GM06990 (cell line): Measurements from ENCODE around the gene OBP2B.
"Not testable (repeated sequence)": the region's sequence is repeated elsewhere in the genome, so short reads cannot be mapped to it uniquely, and the experiment has no call there.

Experiments used
- DNase-seq: peaks from one replicate; pipeline ENCODE4 v3.0.0-alpha.2; 2011; ENCODE audit not compliant: insufficient read length; ENCODE audit errors: extremely low read depth
- H3K27me3 ChIP-seq: replicated peaks from 2 replicates; pipeline ENCODE4 v1.6.0; 2011; ENCODE audit warnings: low read length; ENCODE audit not compliant: control insufficient read depth, insufficient read depth
- H3K36me3 ChIP-seq: 2 replicates; pipeline ENCODE4 v1.5.1; 2011; ENCODE audit warnings: low read length; ENCODE audit not compliant: control insufficient read depth, insufficient read depth
- H3K4me3 ChIP-seq: replicated peaks from 2 replicates; pipeline ENCODE4 v1.5.1; 2011; ENCODE audit warnings: low read depth, mild to moderate bottlenecking, control low read depth, low read length
- TF ChIP-seq, protein P1 (sequence below): IDR thresholded peaks from 2 replicates; pipeline ENCODE4 v1.5.1; 2011; ENCODE audit warnings: low read length, control low read depth, mild to moderate bottlenecking, inconsistent platforms; ENCODE audit not compliant: insufficient read depth, poor library complexity, severe bottlenecking

OBP2B gene

GRCh38 chr9:133235549-133236222 lies 26.6 kb upstream of the OBP2B start:
- DNase-seq = no peak
- Histone ChIP-seq H3K36me3 (no peaks in the 10 kb centered on the region), H3K4me3 (no peak overlapping the region), H3K27me3 (no peaks in the 10 kb centered on the region)
- TF ChIP-seq, protein P1, sequence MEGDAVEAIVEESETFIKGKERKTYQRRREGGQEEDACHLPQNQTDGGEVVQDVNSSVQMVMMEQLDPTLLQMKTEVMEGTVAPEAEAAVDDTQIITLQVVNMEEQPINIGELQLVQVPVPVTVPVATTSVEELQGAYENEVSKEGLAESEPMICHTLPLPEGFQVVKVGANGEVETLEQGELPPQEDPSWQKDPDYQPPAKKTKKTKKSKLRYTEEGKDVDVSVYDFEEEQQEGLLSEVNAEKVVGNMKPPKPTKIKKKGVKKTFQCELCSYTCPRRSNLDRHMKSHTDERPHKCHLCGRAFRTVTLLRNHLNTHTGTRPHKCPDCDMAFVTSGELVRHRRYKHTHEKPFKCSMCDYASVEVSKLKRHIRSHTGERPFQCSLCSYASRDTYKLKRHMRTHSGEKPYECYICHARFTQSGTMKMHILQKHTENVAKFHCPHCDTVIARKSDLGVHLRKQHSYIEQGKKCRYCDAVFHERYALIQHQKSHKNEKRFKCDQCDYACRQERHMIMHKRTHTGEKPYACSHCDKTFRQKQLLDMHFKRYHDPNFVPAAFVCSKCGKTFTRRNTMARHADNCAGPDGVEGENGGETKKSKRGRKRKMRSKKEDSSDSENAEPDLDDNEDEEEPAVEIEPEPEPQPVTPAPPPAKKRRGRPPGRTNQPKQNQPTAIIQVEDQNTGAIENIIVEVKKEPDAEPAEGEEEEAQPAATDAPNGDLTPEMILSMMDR = no peak

- no peaks in the 10 kb centered on the region for H3K27me3 ChIP-seq
- no peak for DNase-seq
- TF ChIP-seq, protein P1 = no peak
- H3K36me3 ChIP-seq = no peaks in the 10 kb centered on the region
- no peak overlapping the region for H3K4me3 ChIP-seq
Observed at GRCh38 chr9:133234577-133235322, 25.7 kb upstream of the OBP2B start.

DNA sequence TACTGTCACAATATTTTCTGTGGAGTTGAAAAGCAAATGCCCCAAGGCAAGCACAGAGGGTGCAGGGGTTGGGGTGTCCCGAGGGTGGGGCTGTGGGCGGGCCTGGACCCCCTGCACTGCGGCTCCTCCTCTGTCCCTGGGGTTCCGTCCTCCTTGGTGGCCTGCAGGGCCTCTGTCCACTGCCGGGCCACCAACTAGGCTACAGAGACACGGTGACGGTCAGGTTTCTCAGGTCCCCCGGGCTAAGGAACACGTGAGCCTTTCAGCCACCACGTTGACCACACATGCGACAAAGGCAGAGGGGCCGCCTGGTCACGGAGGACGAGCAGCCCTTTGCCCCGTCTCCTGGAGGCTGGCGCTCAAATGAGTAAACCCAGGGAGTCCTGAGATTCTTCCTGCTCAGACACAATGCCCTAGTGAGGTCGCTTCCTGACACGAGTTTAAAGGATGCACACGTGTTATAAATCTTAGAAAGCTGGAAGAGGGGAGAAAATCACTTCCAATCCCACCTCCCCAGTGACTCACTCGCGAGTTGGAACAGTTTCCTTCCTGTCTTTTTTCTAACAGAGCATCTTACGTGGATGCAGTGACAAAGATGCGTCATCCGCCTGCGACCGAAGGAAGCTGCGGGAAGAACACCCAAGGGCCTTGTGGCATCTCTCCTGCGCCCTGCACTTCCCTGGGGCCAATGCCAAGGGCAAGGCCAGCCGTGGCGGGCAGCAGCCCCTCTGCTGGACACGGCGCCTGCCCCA lies 24.8 kb upstream of the OBP2B start:
- H3K27me3 ChIP-seq = no peaks in the 10 kb centered on the region
- TF ChIP-seq, protein P1 = no peak
- no peak overlapping the region for H3K4me3 ChIP-seq
- no peaks in the 10 kb centered on the region for H3K36me3 ChIP-seq
- no peak for DNase-seq

DNA sequence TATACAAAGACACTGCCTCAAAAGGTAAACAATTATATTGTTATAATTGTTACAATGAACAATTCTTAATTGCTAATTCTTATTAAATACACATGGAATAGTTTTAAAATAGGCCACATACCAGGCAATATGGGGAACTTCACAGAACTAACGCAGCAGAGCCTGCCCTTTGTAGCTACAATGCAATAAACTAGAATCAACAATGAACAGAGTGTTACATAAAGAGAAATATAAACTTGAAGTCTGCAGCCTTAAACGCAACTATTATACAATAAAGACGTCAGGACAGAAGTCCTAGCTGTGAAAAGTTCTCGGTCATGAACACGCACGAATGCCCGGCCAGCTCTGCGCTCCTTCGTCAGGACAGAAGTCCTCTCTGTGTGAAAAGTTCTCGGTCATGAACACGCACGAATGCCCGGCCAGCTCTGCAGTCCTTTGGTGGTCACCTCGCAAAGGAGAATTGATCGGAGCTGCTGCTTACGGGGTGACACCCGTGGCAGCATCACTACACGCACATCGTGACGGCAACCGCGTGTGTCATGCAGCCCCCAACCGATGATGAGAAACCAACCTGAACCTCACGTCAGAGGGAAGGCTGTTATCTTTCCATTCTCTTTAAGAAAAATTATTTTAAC lies 23.0 kb upstream of the OBP2B start:
- not testable (repeated sequence) for H3K4me3 ChIP-seq, DNase-seq, H3K36me3 ChIP-seq, H3K27me3 ChIP-seq

DNA sequence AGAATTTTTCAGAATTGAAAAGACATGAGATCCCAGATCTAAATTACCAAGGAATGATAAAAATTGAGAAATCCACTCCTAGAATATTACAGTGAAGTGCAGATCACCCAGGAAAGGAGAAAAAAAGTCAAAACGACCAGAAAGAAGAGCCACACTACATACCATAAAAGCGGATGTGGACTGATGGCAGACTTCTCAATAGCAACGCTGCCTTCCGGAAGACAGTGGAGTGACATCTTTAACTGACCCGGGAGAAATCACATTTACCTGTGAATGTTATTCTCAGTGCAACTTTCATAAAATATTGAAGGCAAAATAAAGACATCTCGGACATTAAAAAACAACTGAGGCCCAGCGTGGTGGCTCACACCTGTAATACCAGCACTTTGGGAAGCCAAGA lies 21.5 kb upstream of the OBP2B start:
- H3K36me3 ChIP-seq, DNase-seq, H3K27me3 ChIP-seq, H3K4me3 ChIP-seq: not testable (repeated sequence)

- Histone ChIP-seq H3K36me3 (no peaks in the 10 kb centered on the region), H3K4me3 (no peak overlapping the region), H3K27me3 (no peaks in the 10 kb centered on the region; the same call in 1 of the 2 replicates)
- TF ChIP-seq, protein P1 = no peak
- no peak for DNase-seq
Observed at GRCh38 chr9:133230093-133230492, 21.0 kb upstream of the OBP2B start.

- DNase-seq, H3K36me3 ChIP-seq, H3K4me3 ChIP-seq, H3K27me3 ChIP-seq: not testable (repeated sequence)
Observed at GRCh38 chr9:133228474-133229193, 19.6 kb upstream of the OBP2B start.

DNA sequence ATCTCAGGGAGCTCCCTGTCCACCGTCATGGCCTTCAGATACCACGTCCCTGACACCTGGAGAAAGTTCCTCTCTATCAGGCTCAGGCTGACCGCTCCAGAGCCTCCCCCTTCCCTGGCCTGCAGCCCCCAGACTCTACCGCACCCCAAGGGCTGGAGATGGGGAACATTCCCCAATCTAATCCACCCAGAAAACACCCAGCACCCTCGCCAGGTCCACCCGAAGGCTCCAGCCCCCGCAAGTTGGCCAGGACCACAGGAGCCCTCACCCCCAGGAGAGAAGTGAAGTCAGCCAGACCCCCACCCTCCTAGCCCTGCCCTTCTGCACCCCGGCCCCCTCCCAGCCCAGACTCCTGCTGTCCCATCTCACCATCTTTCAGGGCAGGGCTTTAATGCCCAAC lies 18.9 kb upstream of the OBP2B start:
- not testable (repeated sequence) for H3K4me3 ChIP-seq, DNase-seq, H3K27me3 ChIP-seq, H3K36me3 ChIP-seq
